Common myeloid progenitor, CD34-positive (primary cell): ENCODE measurements around the gene SNRPB. TPM values are rescaled to one million over a fixed set of nuclear protein-coding genes. Genes with fewer than 3 reads are reported as not detected.
A peak's percentile ranks its signal among the peaks of the same experiment; 100 is the strongest.

Experiments
- CTCF ChIA-PET: fragments of 350-600 bp; sonication (Branson Sonifier 250); formaldehyde crosslinking; loops from one replicate; lab custom pipeline; 2021; ENCODE audit warnings: antibody characterized with exemption; lab: Charles Lee
- POLR2A ChIA-PET: fragments of 350-600 bp; sonication (Branson Sonifier 250); formaldehyde crosslinking; loops from one replicate; lab custom pipeline; 2021; ENCODE audit warnings: antibody characterized with exemption; lab: Charles Lee
- DNase-seq, 3 donors: peaks; one replicate each; pipeline versions ENCODE4 v3.0.0 to v3.0.0-alpha.2; 2013
- H3K27ac ChIP-seq, 2 experiments: 1 replicate in 1 of 2; 2 replicates in 1 of 2; pipeline ENCODE4 v1.7.0; 2013; ENCODE audit warnings: inconsistent platforms in 2 of 2, low read length in 2 of 2, mild to moderate bottlenecking in 2 of 2, low read depth in 1 of 2, moderate library complexity in 1 of 2; ENCODE audit not compliant: severe bottlenecking in 2 of 2, insufficient read depth in 1 of 2, poor library complexity in 1 of 2
- H3K27me3 ChIP-seq, 5 experiments: replicated peaks in 2 of 5; 1 replicate in 3 of 5; 2 replicates in 2 of 5; pipeline versions ENCODE4 v1.6.1 to v1.7.0; 2013; ENCODE audit warnings: low read length in 4 of 5, mild to moderate bottlenecking in 2 of 5, moderate library complexity in 2 of 5, inconsistent platforms in 1 of 5; ENCODE audit not compliant: insufficient read depth in 5 of 5, control insufficient read depth in 4 of 5
- H3K36me3 ChIP-seq, 4 experiments: 1 replicate in 2 of 4; 2 replicates in 2 of 4; pipeline versions ENCODE4 v1.6.1 to v1.7.0; 2013; ENCODE audit warnings: low read length in 3 of 4, control low read depth in 1 of 4, mild to moderate bottlenecking in 1 of 4; ENCODE audit not compliant: control insufficient read depth in 4 of 4, insufficient read depth in 4 of 4
- H3K4me1 ChIP-seq, 4 experiments: 1 replicate in 3 of 4; 2 replicates in 1 of 4; pipeline versions ENCODE4 v1.6.1 to v1.7.1; 2013; ENCODE audit warnings: low read length in 3 of 4, mild to moderate bottlenecking in 3 of 4, control low read depth in 1 of 4, inconsistent platforms in 1 of 4, moderate library complexity in 1 of 4; ENCODE audit not compliant: control insufficient read depth in 4 of 4, insufficient read depth in 4 of 4; ENCODE audit errors: control extremely low read depth in 1 of 4
- H3K4me3 ChIP-seq, 7 experiments: 1 replicate in 4 of 7; 2 replicates in 3 of 7; pipeline versions ENCODE4 v1.5.1 to v1.7.0; 2013; ENCODE audit warnings: mild to moderate bottlenecking in 7 of 7, low read length in 6 of 7, moderate library complexity in 6 of 7, inconsistent platforms in 2 of 7, low read depth in 2 of 7, control low read depth in 1 of 7; ENCODE audit not compliant: insufficient read depth in 4 of 7, control insufficient read depth in 1 of 7; ENCODE audit errors: extremely low read depth in 1 of 7
- H3K9me3 ChIP-seq, 5 experiments: 1 replicate in 4 of 5; 2 replicates in 1 of 5; pipeline versions ENCODE4 v1.6.1 to v1.7.1; 2013; ENCODE audit warnings: low read length in 4 of 5, mild to moderate bottlenecking in 2 of 5, inconsistent platforms in 1 of 5, low read depth in 1 of 5, moderate library complexity in 1 of 5; ENCODE audit not compliant: control insufficient read depth in 4 of 5, insufficient read depth in 2 of 5; ENCODE audit errors: control extremely low read depth in 1 of 5
- WGBS: methylation state at CpG from one replicate; pipeline ENCODE4 v1.1.5; 2013; ENCODE audit not compliant: insufficient coverage; 5-methylcytosine and 5-hydroxymethylcytosine counted together
- polyA plus RNA-seq: library from polyadenylated mRNA; unstranded; fragments of 120-200 nt; gene quantifications from one replicate; pipeline ENCODE4 v1.2.1, GENCODE V29; 2013

Gene SNRPB
- 154 TPM for polyA plus RNA-seq

DNA sequence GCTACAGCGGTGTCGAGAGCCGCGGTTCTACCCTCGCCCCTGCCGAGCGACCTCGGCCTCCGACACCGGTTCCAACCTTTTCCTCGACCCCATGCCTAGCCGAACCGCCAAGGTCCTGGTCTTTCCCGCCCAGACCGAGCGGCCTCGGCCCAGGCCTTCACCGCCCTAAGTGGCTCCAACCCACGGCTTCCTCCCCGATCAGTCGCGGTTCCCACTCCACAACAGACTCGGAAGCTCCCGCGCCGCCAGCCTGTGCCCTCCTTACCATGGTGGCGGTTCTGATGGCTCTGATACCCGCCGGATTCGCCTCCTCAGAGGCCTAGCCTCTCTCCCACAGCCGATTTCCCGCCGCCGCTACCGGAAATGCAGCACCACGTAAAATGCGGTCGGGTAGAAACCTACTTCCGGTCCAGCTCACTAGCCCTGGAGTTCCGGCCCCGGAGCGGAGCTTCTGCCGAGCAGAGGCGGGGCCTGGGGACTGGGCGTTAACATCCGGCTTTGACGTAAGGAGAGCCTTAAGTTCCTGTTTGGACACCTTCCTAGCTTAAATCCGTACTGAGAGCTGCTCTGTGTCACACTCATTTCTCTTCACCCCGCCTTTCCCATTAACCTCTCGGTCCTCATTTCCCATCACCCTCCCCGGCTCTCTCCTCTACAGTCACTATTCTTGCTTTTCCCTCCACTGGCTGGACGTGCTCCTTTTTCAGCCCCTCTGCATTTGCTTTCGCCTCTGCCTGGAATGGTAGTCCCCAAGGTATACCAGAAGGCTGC is at the start of gene SNRPB:
SNRPB (minus strand) TSS at position 367 of the 771 bp plus-strand sequence; CDS start at position 268, 99 bp downstream.
- Histone ChIP-seq H3K27me3 (no peaks in the 10 kb centered on the region), H3K4me3 (peak within 1 kb of the TSS; percentile 70 to 97 (median 91)), H3K9me3 (no peaks in the 10 kb centered on the region), H3K36me3 (peaks cover 8 to 39% (median 23%) of the 10 kb centered on the region in 4 experiments), H3K4me1 (peaks cover 8 to 26% (median 21%) of the 10 kb centered on the region in 4 experiments), H3K27ac (peak within 1 kb of the TSS; percentile 90 to 95)
- peak; percentile 99 for DNase-seq
- POLR2A ChIA-PET: interaction anchor here (0.6 to 0.7 kb wide), 3 partner anchors 9 to 38 kb away, joined by 3 to 6 read pairs (median 3); partner anchors contain the start of gene ZNF343
- 0% methylated on average over 52 of the region's 53 CpGs for WGBS
- CTCF ChIA-PET: interaction anchor here (0.7 to 2.8 kb wide), 4 partner anchors 14 to 54 kb away, joined by 3 to 10 read pairs (median 4); no protein-coding TSS in a partner anchor

DNA sequence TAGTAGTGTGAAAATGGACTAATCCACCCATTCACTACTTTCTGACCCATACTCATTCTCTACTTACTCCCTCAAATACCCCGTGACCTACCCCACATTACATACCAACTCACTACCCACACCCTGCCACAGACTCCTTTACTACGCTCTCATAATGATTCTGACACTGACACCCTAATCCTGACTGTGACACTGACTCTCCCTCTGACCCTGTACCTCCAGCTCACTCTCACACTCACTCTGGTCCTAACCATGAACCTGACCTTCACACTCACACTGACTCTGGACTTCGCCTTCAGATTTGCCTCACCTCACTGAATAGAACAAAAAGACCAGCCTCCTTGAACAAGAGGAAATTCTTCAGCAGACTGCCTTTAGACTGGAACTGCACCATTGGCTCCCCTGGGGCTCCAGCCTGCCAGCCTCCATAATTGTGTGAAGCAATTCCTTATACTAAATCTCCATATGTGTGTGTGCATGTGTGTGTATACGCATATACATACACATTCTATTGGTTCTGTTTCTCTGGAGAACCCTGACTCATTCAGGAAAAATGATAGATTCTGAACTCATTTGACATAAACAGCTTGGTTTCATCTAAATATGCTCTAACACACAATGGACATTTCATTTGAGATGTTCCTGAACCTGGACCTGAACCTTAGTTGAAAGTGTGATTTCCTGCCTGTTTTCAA is 48.7 kb upstream of the SNRPB start:
- no peak for DNase-seq
- 100% methylated on average over 3 of the region's 4 CpGs for WGBS
- ChIA-PET CTCF (interaction anchor here (1.0 to 3.6 kb wide), 5 partner anchors 12 to 482 kb away, joined by 3 to 18 read pairs (median 3); no protein-coding TSS in a partner anchor), POLR2A (no interaction called here)
- H3K4me1 ChIP-seq: peaks cover 0 to 4% (median 3%) of the 10 kb centered on the region in 4 experiments
- H3K36me3 ChIP-seq: no peaks in the 10 kb centered on the region
- no peaks in the 10 kb centered on the region for H3K9me3 ChIP-seq
- H3K4me3 ChIP-seq: no peak overlapping the region
- peaks cover 0 to 7% (median 0%) of the 10 kb centered on the region in 5 experiments for H3K27me3 ChIP-seq
- no peak overlapping the region for H3K27ac ChIP-seq

DNA sequence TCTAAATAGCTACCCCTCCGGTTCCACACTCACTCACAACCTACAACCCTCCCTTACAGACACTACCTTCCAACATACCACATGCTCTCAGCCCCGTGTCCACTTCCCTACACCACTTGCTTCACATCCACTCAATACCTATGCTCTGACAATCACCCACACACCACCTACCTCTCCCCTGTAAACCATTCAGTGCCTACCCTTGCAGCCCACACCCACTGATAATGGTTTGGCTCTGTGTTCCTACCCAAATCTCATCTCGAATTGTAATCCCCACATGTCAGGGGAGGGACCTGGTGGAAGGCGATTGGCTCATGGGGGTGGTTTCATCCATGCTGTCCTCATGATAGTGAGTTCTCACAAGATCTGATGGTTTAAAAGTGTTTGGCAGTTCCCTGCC is 48.0 kb upstream of the SNRPB start:
- H3K9me3 ChIP-seq: no peaks in the 10 kb centered on the region
- H3K27me3 ChIP-seq: peaks cover 0 to 7% (median 0%) of the 10 kb centered on the region in 5 experiments
- H3K36me3 ChIP-seq: no peaks in the 10 kb centered on the region
- WGBS: 100% methylated on average over 2 of the region's 4 CpGs
- H3K27ac ChIP-seq: no peak overlapping the region
- no peaks in the 10 kb centered on the region for H3K4me1 ChIP-seq
- H3K4me3 ChIP-seq: no peak overlapping the region
- no peak for DNase-seq
- POLR2A ChIA-PET: no interaction called here
- CTCF ChIA-PET: no interaction called here

DNA sequence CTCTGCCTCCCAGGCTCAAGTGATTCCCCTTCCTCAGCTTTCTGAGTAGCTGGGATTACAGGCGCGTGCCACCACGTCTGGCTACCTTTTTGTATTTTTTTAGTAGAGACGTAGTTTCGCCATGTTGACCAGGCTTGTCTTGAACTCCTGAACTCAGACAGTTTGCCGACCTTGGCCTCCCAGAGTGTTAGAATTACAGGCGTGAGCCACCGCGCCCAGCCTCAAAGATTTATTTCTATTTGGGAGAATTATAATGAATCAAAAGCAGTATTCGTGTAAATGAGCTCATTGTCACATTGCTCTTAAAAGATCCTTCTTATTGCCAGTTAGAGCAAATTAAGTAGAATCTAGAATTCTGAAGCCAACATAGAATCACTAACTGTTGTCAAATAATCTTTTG is 47.5 kb upstream of the SNRPB start:
- no peak for DNase-seq
- Histone ChIP-seq H3K27ac (no peak overlapping the region), H3K4me3 (no peak overlapping the region), H3K9me3 (no peaks in the 10 kb centered on the region), H3K36me3 (no peaks in the 10 kb centered on the region), H3K27me3 (peaks cover 0 to 7% (median 0%) of the 10 kb centered on the region in 5 experiments), H3K4me1 (no peaks in the 10 kb centered on the region)
- POLR2A ChIA-PET: no interaction called here
- 90% methylated on average over 10 of the region's 10 CpGs for WGBS
- CTCF ChIA-PET: no interaction called here

DNA sequence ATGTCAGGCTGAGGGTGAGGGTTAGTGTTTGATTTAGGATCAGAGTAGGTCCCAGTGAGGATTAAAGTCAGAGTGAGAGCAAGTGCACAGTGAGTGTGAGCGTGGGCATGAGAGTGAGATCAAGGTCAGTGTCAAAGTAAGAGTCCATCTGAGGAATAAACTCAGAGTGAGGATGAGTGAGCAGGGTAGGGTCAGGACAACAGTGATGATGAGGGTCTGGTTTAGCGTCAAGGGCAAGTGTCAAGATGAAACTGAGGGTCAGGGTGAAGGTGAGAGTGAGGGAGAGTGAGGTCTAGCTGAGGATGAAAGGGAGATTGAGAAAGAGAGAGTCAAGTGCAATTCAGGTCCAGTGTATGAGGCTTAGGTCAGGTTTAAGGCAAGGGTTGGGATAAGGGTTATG is 45.8 kb upstream of the SNRPB start:
- H3K27ac ChIP-seq: no peak overlapping the region
- no peaks in the 10 kb centered on the region for H3K36me3 ChIP-seq
- H3K4me3 ChIP-seq: no peak overlapping the region
- ChIA-PET POLR2A (no interaction called here), CTCF (no interaction called here)
- H3K27me3 ChIP-seq: peaks cover 0 to 4% (median 0%) of the 10 kb centered on the region in 5 experiments
- no peaks in the 10 kb centered on the region for H3K4me1 ChIP-seq
- no peaks in the 10 kb centered on the region for H3K9me3 ChIP-seq
- DNase-seq: no peak
- WGBS: 92% methylated on average over 2 of the region's 2 CpGs

DNA sequence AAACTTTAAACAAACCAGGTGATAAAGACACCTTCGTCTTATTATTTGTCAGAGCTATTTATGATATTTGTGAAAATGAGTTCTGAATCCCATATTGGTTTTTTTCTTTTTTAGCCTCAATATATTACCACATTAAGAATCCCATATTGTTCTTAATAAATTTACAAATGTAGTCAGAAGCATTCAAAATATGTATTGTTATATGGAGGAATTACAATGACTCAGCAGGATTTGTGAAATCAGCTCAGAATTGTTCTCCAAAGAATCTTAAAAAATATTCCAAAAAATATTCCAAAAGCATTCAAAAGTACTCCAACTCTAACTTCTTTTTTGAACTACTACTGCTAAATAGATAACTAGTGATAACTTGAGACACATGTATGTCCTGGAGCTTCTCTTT is 44.6 kb upstream of the SNRPB start:
- Histone ChIP-seq H3K27ac (no peak overlapping the region), H3K4me3 (no peak overlapping the region), H3K27me3 (peaks cover 0 to 4% (median 0%) of the 10 kb centered on the region in 5 experiments), H3K36me3 (no peaks in the 10 kb centered on the region), H3K4me1 (no peaks in the 10 kb centered on the region), H3K9me3 (no peaks in the 10 kb centered on the region)
- DNase-seq: no peak
- no CpG with 5 or more reads among the region's 1 CpG for WGBS
- CTCF ChIA-PET: interaction anchor here (3.8 kb wide), 1 partner anchor 8 kb away, joined by 37 read pairs; no protein-coding TSS in a partner anchor
- POLR2A ChIA-PET: no interaction called here
